Measurements from ENCODE around the gene PSD4.

GRCh38 chr2:113169586-113169985 lies 4.2 kb upstream of the PSD4 start:
- TF ChIP-seq CTCF (conservative IDR thresholded peaks at IDR 0.05; ENCODE audit: low read length), result no peak
- no peak for TF ChIP-seq EZH2phosphoT487 (IDR thresholded peaks at IDR 0.05; ENCODE audit: borderline replicate concordance)

Measured in Loucy (cell line).